Osteocyte (in vitro differentiated cells): ENCODE data around the gene ESM1. TPM values are rescaled to one million over a fixed set of nuclear protein-coding genes. Genes with fewer than 3 reads are reported as not detected.
"Not testable (repeated sequence)": the region's sequence is repeated elsewhere in the genome, so short reads cannot be mapped to it uniquely, and the experiment has no call there.

Experiments used
- DNase-seq: peaks from one replicate; pipeline ENCODE4 v3.0.0; 2021; ENCODE audit warnings: mixed read lengths; ENCODE audit not compliant: unreplicated experiment; ENCODE audit errors: extremely low spot score
- H3K27ac Mint-ChIP-seq: one replicate; pipeline ENCODE4 v1.8.0; 2021; ENCODE audit warnings: mild to moderate bottlenecking, mixed read lengths; ENCODE audit not compliant: unreplicated experiment
- H3K27me3 Mint-ChIP-seq: one replicate; pipeline ENCODE4 v1.8.0; 2021; ENCODE audit warnings: mixed read lengths; ENCODE audit not compliant: unreplicated experiment
- H3K36me3 Mint-ChIP-seq: one replicate; pipeline ENCODE4 v1.8.0; 2021; ENCODE audit warnings: mixed read lengths; ENCODE audit not compliant: unreplicated experiment
- H3K4me1 Mint-ChIP-seq: one replicate; pipeline ENCODE4 v1.8.0; 2021; ENCODE audit warnings: mixed read lengths; ENCODE audit not compliant: unreplicated experiment
- H3K4me3 Mint-ChIP-seq: one replicate; pipeline ENCODE4 v1.8.0; 2021; ENCODE audit warnings: mild to moderate bottlenecking, moderate library complexity, mixed read lengths; ENCODE audit not compliant: unreplicated experiment
- H3K9me3 Mint-ChIP-seq: one replicate; pipeline ENCODE4 v1.8.0; 2021; ENCODE audit warnings: mixed read lengths; ENCODE audit not compliant: unreplicated experiment
- total RNA-seq: library from RNA; stranded (reverse); gene quantifications from 2 replicates; pipeline ENCODE4 v1.2.1, GENCODE V29; 2021
- TF ChIP-seq, protein P1 (sequence below): fragments of 200-600 bp; sonication (generic); IDR thresholded peaks from 2 replicates; pipeline ENCODE4 v1.5.0; 2021; ENCODE audit warnings: antibody characterized with exemption, mild to moderate bottlenecking, moderate library complexity

Gene ESM1
- total RNA-seq, 1 donor from 2014 or later = 0.35 TPM

DNA sequence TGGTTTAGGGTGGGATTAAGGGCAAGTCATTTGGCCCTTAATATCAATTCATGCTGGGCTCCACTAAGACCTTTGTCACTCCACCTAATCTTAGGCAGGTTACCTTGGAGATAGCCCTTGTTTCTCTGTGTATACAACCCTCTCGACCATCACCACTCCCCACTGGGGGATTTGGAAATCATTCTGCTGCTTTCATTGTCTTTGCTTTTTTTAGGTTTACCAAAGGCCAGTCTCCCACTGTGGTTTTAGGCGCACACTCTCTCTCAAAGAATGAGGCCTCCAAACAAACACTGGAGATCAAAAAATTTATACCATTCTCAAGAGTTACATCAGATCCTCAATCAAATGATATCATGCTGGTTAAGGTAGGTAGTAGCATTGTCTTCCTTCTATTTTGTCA lies 44.8 kb upstream of the ESM1 start:
- no peaks in the 10 kb centered on the region for H3K9me3 Mint-ChIP-seq
- peak overlapping the region; percentile 39 for H3K27ac Mint-ChIP-seq
- no peaks in the 10 kb centered on the region for H3K27me3 Mint-ChIP-seq
- no peaks in the 10 kb centered on the region for H3K36me3 Mint-ChIP-seq
- no peak for DNase-seq
- H3K4me3 Mint-ChIP-seq = no peak overlapping the region
- peaks cover 34% of the 10 kb centered on the region for H3K4me1 Mint-ChIP-seq
- TF ChIP-seq, protein P1, sequence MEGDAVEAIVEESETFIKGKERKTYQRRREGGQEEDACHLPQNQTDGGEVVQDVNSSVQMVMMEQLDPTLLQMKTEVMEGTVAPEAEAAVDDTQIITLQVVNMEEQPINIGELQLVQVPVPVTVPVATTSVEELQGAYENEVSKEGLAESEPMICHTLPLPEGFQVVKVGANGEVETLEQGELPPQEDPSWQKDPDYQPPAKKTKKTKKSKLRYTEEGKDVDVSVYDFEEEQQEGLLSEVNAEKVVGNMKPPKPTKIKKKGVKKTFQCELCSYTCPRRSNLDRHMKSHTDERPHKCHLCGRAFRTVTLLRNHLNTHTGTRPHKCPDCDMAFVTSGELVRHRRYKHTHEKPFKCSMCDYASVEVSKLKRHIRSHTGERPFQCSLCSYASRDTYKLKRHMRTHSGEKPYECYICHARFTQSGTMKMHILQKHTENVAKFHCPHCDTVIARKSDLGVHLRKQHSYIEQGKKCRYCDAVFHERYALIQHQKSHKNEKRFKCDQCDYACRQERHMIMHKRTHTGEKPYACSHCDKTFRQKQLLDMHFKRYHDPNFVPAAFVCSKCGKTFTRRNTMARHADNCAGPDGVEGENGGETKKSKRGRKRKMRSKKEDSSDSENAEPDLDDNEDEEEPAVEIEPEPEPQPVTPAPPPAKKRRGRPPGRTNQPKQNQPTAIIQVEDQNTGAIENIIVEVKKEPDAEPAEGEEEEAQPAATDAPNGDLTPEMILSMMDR = no peak

DNA sequence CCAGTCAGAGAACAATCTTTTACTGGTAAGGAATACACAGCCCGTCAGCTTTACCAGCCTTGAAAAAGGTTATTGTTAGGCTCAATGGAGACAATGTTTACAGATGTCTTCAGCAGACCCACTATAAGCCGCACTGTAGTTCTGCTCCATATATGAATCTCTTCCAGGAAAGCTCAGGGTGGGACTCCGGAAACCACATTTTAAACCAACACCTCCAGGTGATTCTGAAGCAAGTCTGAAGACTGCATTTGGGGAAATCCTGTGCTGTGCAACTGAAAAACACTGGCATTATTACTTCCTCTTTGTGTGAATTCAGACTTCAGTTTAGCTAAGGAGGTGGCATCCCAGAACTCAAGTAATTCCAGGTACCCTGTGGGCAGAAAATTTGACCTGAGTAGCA lies 42.2 kb upstream of the ESM1 start:
- Mint-ChIP-seq H3K4me3 (no peak overlapping the region), H3K4me1 (peaks cover 45% of the 10 kb centered on the region), H3K36me3 (no peaks in the 10 kb centered on the region), H3K27me3 (no peaks in the 10 kb centered on the region), H3K27ac (no peak overlapping the region), H3K9me3 (no peaks in the 10 kb centered on the region)
- no peak for DNase-seq
- TF ChIP-seq, protein P1 = no peak

DNA sequence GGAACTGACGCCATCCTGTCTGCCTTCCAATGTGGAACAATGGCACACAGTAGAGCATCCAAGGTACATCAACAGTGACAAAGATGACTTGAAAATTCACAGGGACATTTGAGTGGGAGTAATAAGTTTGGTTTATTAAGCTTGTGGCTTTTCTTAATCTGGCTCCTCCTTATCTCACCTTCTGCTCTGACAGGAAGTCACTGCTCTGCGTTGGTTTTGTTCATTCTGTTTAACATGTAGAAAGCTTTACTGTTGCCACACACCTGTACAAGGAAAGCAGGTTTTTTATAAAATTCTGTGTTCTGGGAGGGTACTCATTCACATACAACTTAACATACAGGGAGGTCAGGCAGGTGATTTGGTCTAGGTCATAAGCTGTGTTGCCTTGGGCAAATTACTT lies 37.1 kb upstream of the ESM1 start:
- Mint-ChIP-seq H3K4me3 (no peak overlapping the region), H3K9me3 (no peaks in the 10 kb centered on the region), H3K27me3 (no peaks in the 10 kb centered on the region), H3K27ac (no peak overlapping the region), H3K36me3 (no peaks in the 10 kb centered on the region), H3K4me1 (peaks cover 31% of the 10 kb centered on the region)
- no peak for DNase-seq
- TF ChIP-seq, protein P1 = no peak

DNA sequence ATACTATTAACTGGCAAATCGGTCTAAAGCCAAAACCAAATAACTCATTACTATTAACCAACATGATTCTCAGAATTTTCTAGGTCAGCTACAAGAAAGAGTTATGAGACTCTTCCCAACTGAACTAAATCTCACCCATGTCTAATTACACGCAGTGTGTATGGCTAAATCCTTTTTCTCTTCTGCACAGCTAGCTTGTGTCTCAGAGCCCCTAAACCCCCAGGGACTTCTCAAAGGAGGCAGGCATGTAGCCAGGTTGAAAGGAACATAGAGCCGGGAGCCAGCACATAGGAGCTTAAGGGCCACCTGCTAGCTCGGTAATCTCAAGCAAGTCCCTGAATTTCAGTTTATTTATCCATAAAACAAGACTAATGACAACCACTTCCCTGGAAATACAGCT lies 36.4 kb upstream of the ESM1 start:
- TF ChIP-seq, protein P1 = no peak
- H3K4me3 Mint-ChIP-seq = no peak overlapping the region
- no peak for DNase-seq
- H3K4me1 Mint-ChIP-seq = peaks cover 30% of the 10 kb centered on the region
- no peaks in the 10 kb centered on the region for H3K9me3 Mint-ChIP-seq
- no peaks in the 10 kb centered on the region for H3K27me3 Mint-ChIP-seq
- no peaks in the 10 kb centered on the region for H3K36me3 Mint-ChIP-seq
- H3K27ac Mint-ChIP-seq = no peak overlapping the region

DNA sequence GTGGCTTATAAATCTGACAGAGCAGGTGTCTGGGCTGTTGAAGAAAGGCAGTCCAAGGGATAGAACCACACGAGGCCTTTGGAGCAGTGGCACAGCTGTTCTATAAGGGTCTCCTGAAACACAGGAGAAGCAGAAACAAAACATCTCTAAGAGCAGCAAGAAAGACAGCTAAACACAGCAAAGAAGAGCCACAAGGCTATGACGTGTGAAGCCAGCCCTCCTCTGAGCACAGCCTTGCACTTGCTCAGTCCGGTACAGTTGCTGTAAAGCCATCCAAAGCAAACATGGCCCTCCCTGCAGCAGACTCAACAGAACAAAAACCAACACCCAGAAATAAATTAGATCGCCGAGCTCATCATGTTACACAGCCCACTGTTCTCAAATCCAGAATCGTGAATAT lies 36.0 kb upstream of the ESM1 start:
- H3K4me1 Mint-ChIP-seq = peaks cover 26% of the 10 kb centered on the region
- H3K4me3 Mint-ChIP-seq = no peak overlapping the region
- no peaks in the 10 kb centered on the region for H3K27me3 Mint-ChIP-seq
- no peak for DNase-seq
- no peak overlapping the region for H3K27ac Mint-ChIP-seq
- H3K9me3 Mint-ChIP-seq = no peaks in the 10 kb centered on the region
- H3K36me3 Mint-ChIP-seq = no peaks in the 10 kb centered on the region
- TF ChIP-seq, protein P1 = no peak

DNA sequence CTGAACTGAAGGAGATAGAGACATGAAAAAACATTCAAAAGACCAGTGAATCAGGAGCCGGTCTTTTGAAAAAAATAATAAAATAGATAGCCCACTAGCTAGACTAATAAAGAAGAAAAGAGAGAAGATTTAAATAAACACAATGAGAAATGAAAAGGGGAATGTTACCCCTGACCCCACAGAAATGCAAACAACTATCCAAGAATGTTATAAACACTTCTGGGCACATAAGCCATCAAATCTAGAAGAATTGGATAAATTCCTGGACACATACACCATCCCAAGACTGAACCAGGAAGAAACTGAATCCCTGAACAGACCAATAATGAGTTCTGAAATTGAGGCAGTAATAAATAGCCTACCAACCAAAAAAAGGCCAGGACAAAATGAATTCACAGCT lies 24.8 kb upstream of the ESM1 start:
- not testable (repeated sequence) for H3K4me3 Mint-ChIP-seq, DNase-seq, H3K27ac Mint-ChIP-seq, H3K36me3 Mint-ChIP-seq, H3K27me3 Mint-ChIP-seq
- peaks cover 13% of the 10 kb centered on the region for H3K4me1 Mint-ChIP-seq
- H3K9me3 Mint-ChIP-seq = peaks cover 14% of the 10 kb centered on the region
